OCI-LY1 (cell line): ENCODE measurements around the gene PTP4A2.
"Not testable (repeated sequence)": the region's sequence is repeated elsewhere in the genome, so short reads cannot be mapped to it uniquely, and the experiment has no call there.

Experiments
- H2AFZ ChIP-seq: fragments of 200-600 bp; sonication (generic), shearing (Covaris generic); 2 replicates; pipeline ENCODE4 v1.6.0; 2014; ENCODE audit warnings: antibody characterized with exemption, mild to moderate bottlenecking, low read length
- H3F3A ChIP-seq: fragments of 200-600 bp; sonication (generic), shearing (Covaris generic); 2 replicates; pipeline ENCODE4 v1.6.0; 2014; ENCODE audit warnings: mild to moderate bottlenecking, antibody characterized with exemption, low read length, moderate library complexity; ENCODE audit not compliant: insufficient read depth
- H3K27ac ChIP-seq: fragments of 200-600 bp; sonication (generic); 2 replicates; pipeline ENCODE4 v1.5.1; 2014; ENCODE audit warnings: low read length, mixed run types, mild to moderate bottlenecking, low read depth; ENCODE audit not compliant: poor library complexity, severe bottlenecking
- H3K27me3 ChIP-seq: fragments of 200-600 bp; sonication (generic); 2 replicates; pipeline ENCODE4 v1.6.0; 2014; ENCODE audit warnings: antibody characterized with exemption, mild to moderate bottlenecking, low read length, moderate library complexity; ENCODE audit not compliant: insufficient read depth
- H3K36me3 ChIP-seq: fragments of 200-600 bp; sonication (generic); 2 replicates; pipeline ENCODE4 v1.6.1; 2014; ENCODE audit warnings: mild to moderate bottlenecking, antibody characterized with exemption, low read length, moderate library complexity, mixed read lengths; ENCODE audit not compliant: insufficient read depth
- H3K4me1 ChIP-seq: fragments of 200-600 bp; sonication (generic); 2 replicates; pipeline ENCODE4 v1.5.1; 2014; ENCODE audit warnings: mild to moderate bottlenecking, low read length, moderate library complexity; ENCODE audit not compliant: insufficient read depth, severe bottlenecking
- H3K4me2 ChIP-seq: fragments of 200-600 bp; sonication (generic), shearing (Covaris generic); 2 replicates; pipeline ENCODE4 v1.6.1; 2014; ENCODE audit warnings: low read length
- H3K4me3 ChIP-seq: fragments of 200-600 bp; sonication (generic); 2 replicates; pipeline ENCODE4 v1.5.1; 2014; ENCODE audit warnings: low read length, low read depth, mild to moderate bottlenecking, mixed read lengths; ENCODE audit not compliant: poor library complexity, severe bottlenecking
- H3K79me2 ChIP-seq: fragments of 200-600 bp; shearing (Covaris generic); 2 replicates; pipeline ENCODE4 v1.6.1; 2016; ENCODE audit warnings: mixed run types, low read length, mixed read lengths; ENCODE audit not compliant: insufficient read depth
- H3K9ac ChIP-seq: fragments of 200-600 bp; sonication (generic), shearing (Covaris generic); 2 replicates; pipeline ENCODE4 v1.6.1; 2014; ENCODE audit warnings: mild to moderate bottlenecking, low read length, mixed read lengths
- H3K9me2 ChIP-seq: fragments of 200-600 bp; sonication (generic), shearing (Covaris generic); 2 replicates; pipeline ENCODE4 v1.6.1; 2014; ENCODE audit warnings: low read depth, mild to moderate bottlenecking, low read length, mixed read lengths
- H3K9me3 ChIP-seq: fragments of 200-600 bp; shearing (Covaris generic); 2 replicates; pipeline ENCODE4 v1.6.1; 2014; ENCODE audit warnings: low read length, mixed read lengths
- H4K20me1 ChIP-seq: fragments of 200-600 bp; sonication (generic), shearing (Covaris generic); 2 replicates; pipeline ENCODE4 v1.6.0; 2016; ENCODE audit warnings: mild to moderate bottlenecking, low read length; ENCODE audit not compliant: insufficient read depth
- CTCF ChIP-seq: fragments of 200-600 bp; sonication (generic), shearing (Covaris generic); IDR thresholded peaks from 2 replicates; pipeline ENCODE4 v1.5.1; 2017; ENCODE audit warnings: mild to moderate bottlenecking, antibody characterized with exemption, low read length, moderate library complexity, mixed read lengths
- EZH2 ChIP-seq: fragments of 200-600 bp; sonication (generic), shearing (Covaris generic); IDR thresholded peaks from 2 replicates; pipeline ENCODE4 v1.8.0; 2017; ENCODE audit warnings: borderline replicate concordance, mixed run types, mild to moderate bottlenecking, antibody characterized with exemption, low read length, moderate library complexity, mixed read lengths

Gene PTP4A2

GRCh38 chr1:31943546-31944184 lies 5.5 kb upstream of the PTP4A2 start:
- H3K9ac ChIP-seq = peak overlapping the region; percentile 36
- H3K27me3 ChIP-seq = no peaks in the 10 kb centered on the region
- H3K79me2 ChIP-seq = no peaks in the 10 kb centered on the region
- no peaks in the 10 kb centered on the region for H3K36me3 ChIP-seq
- no peaks in the 10 kb centered on the region for H3K9me3 ChIP-seq
- TF ChIP-seq CTCF (no peak), EZH2 (no peak)
- H3K27ac ChIP-seq = peak overlapping the region; percentile 81
- peaks cover 9% of the 10 kb centered on the region for H3F3A ChIP-seq
- H3K4me1 ChIP-seq = peaks cover 51% of the 10 kb centered on the region
- H3K4me2 ChIP-seq = peak overlapping the region; percentile 94
- peak overlapping the region; percentile 71 for H3K4me3 ChIP-seq
- H3K9me2 ChIP-seq = no peaks in the 10 kb centered on the region
- H2AFZ ChIP-seq = peak overlapping the region; percentile 10
- no peaks in the 10 kb centered on the region for H4K20me1 ChIP-seq

GRCh38 chr1:31942061-31942460 lies 3.9 kb upstream of the PTP4A2 start:
- H3K4me2 ChIP-seq, H3F3A ChIP-seq, H3K4me3 ChIP-seq: not testable (repeated sequence)

GRCh38 chr1:31939484-31940329 lies 1.5 kb upstream of the PTP4A2 start:
- no peaks in the 10 kb centered on the region for H3K36me3 ChIP-seq
- peaks cover 66% of the 10 kb centered on the region for H3K4me1 ChIP-seq
- H4K20me1 ChIP-seq = no peaks in the 10 kb centered on the region
- H3K27ac ChIP-seq = peak overlapping the region; percentile 88
- peaks cover 9% of the 10 kb centered on the region for H3F3A ChIP-seq
- TF ChIP-seq CTCF = peak; percentile 68; the same call in 1 of the 2 replicates
- no peak for TF ChIP-seq EZH2
- H2AFZ ChIP-seq = no peak overlapping the region
- H3K9me3 ChIP-seq = no peaks in the 10 kb centered on the region
- H3K79me2 ChIP-seq = peaks cover 29% of the 10 kb centered on the region
- no peak overlapping the region for H3K4me3 ChIP-seq
- no peaks in the 10 kb centered on the region for H3K9me2 ChIP-seq
- H3K4me2 ChIP-seq = peak overlapping the region; percentile 44
- no peaks in the 10 kb centered on the region for H3K27me3 ChIP-seq
- peak overlapping the region; percentile 4; the same call in 1 of the 2 replicates for H3K9ac ChIP-seq

More at GRCh38 chr1:31942061-31942460, 3.9 kb upstream of the PTP4A2 start:
- not testable (repeated sequence) for H3K36me3 ChIP-seq, H3K9me3 ChIP-seq, H3K79me2 ChIP-seq, H3K27me3 ChIP-seq, H3K9me2 ChIP-seq, H3K9ac ChIP-seq, H4K20me1 ChIP-seq, H2AFZ ChIP-seq
- H3K4me1 ChIP-seq = peaks cover 54% of the 10 kb centered on the region
- peak overlapping the region; percentile 81 for H3K27ac ChIP-seq
